Thyroid gland (tissue), 4 donors: ENCODE data around the gene LINC00305.

Experiments used
- CTCF ChIP-seq, 6 experiments: fragments of 200-600 bp in 3 of 6; fragments of 450-650 bp in 3 of 6; sonication (generic) in 3 of 6; IDR thresholded peaks; one replicate each; pipeline ENCODE4 v1.5.1; 2016 to 2019; ENCODE audit warnings: antibody characterized with exemption in 6 of 6, mild to moderate bottlenecking in 2 of 6, inconsistent platforms in 1 of 6, moderate library complexity in 1 of 6
- POLR2A ChIP-seq, 2 donors: fragments of 450-650 bp; IDR thresholded peaks; one replicate each; pipeline ENCODE4 v1.6.1; 2017; ENCODE audit warnings: antibody characterized with exemption in 2 of 2, mild to moderate bottlenecking in 2 of 2, moderate library complexity in 1 of 2

GRCh38 chr18:64111950-64112349 lies 36.9 kb downstream of the LINC00305 start:
- TF ChIP-seq CTCF (IDR thresholded peaks at IDR 0.05) (no peak), POLR2A (IDR thresholded peaks at IDR 0.05) (no peak)
